Mammary epithelial cell (primary cell): ENCODE data around the gene CSRNP3.

ENCODE experiments used
- CTCF ChIP-seq, 2 donors: IDR thresholded peaks in 1 of 2; conservative IDR thresholded peaks in 1 of 2; 2 replicates each; pipeline ENCODE4 v1.5.1; 2011 to 2012; ENCODE audit warnings: inconsistent platforms in 2 of 2, low read length in 2 of 2, mild to moderate bottlenecking in 2 of 2, control low read depth in 1 of 2, low read depth in 1 of 2; ENCODE audit not compliant: insufficient read depth in 1 of 2; ENCODE audit errors: extremely low read depth in 1 of 2
- EZH2 ChIP-seq: IDR thresholded peaks from 2 replicates; pipeline ENCODE4 v1.6.1; 2012; ENCODE audit warnings: low read length, inconsistent platforms, borderline replicate concordance

- TF ChIP-seq CTCF (conservative IDR thresholded peaks at IDR 0.05 in 1 of 2, IDR thresholded peaks at IDR 0.05 in 1 of 2; ENCODE audit: extremely low read depth in 1 of 2, insufficient read depth in 1 of 2, low read depth in 1 of 2, low read length in 2 of 2) (no peak), EZH2 (no peak)
Measured at GRCh38 chr2:165678882-165679281, 209.4 kb downstream of the CSRNP3 start.
